Gastrocnemius medialis (tissue), 4 donors: ENCODE measurements around the gene ITGA2B. TPM values are rescaled to one million over a fixed set of nuclear protein-coding genes. Genes with fewer than 3 reads are reported as not detected.

ENCODE experiments used
- ATAC-seq, 2 donors: fragments of 150-250 bp; one replicate each; pipeline ENCODE4 v1.9.1; 2016
- DNase-seq, 2 donors: peaks; one replicate each; pipeline ENCODE4 v3.0.0-alpha.2; 2019
- H3K27ac ChIP-seq, 4 donors: fragments of 200-600 bp; sonication (generic); 1 replicate in 1 of 4; 2 replicates in 3 of 4; pipeline ENCODE4 v1.5.1; 2016 to 2018; ENCODE audit warnings: mild to moderate bottlenecking in 2 of 4, moderate library complexity in 1 of 4
- H3K27me3 ChIP-seq, 3 donors: fragments of 200-600 bp; sonication (generic) in 2 of 3; 1 replicate in 1 of 3; 2 replicates in 2 of 3; pipeline versions ENCODE4 v1.5.1 to v1.6.0; 2016 to 2019; ENCODE audit warnings: mild to moderate bottlenecking in 1 of 3, moderate library complexity in 1 of 3
- H3K36me3 ChIP-seq, 2 donors: fragments of 200-600 bp; sonication (generic) in 1 of 2; one replicate each; pipeline ENCODE4 v1.5.1; 2017 to 2018
- H3K4me1 ChIP-seq, 2 donors: fragments of 200-600 bp; sonication (generic) in 1 of 2; one replicate each; pipeline ENCODE4 v1.5.1; 2016 to 2017; ENCODE audit warnings: mild to moderate bottlenecking in 2 of 2
- H3K4me3 ChIP-seq, 4 donors: fragments of 200-600 bp; sonication (generic) in 3 of 4; 1 replicate in 1 of 4; 2 replicates in 3 of 4; pipeline ENCODE4 v1.5.1; 2016 to 2019; ENCODE audit warnings: mild to moderate bottlenecking in 2 of 4
- H3K9me3 ChIP-seq, 3 donors: fragments of 200-600 bp; sonication (generic) in 2 of 3; 1 replicate in 1 of 3; 2 replicates in 2 of 3; pipeline ENCODE4 v1.5.1; 2016 to 2019
- POLR2A ChIP-seq, 2 donors: fragments of 450-650 bp; IDR thresholded peaks; one replicate each; pipeline ENCODE4 v1.6.1; 2017; ENCODE audit warnings: antibody characterized with exemption in 2 of 2, mild to moderate bottlenecking in 2 of 2, moderate library complexity in 2 of 2
- in situ Hi-C, 4 donors: fragments of 200-750 bp; cut with MboI; loops; one replicate each; pipeline versions ENCODE4 v1.15.0 to v1.8.0; 2017; ENCODE audit warnings: low sequenced_read_pairs in 4 of 4
- intact Hi-C: fragments of 100-400 bp; cut with DNase I; formaldehyde crosslinking; loops from one replicate; pipeline ENCODE4 v1.15.1; 2023; ENCODE audit warnings: low total_unique reads
- total RNA-seq, 4 donors: library from RNA; depleted of rRNA; stranded (reverse); fragments of >200 nt; gene quantifications; one replicate each; pipeline versions ENCODE4 v1.1.0 to v1.2.3, GENCODE V29; 2016
- TF ChIP-seq, protein P1 (sequence below), 5 experiments: fragments of 450-650 bp in 3 of 5; fragments of 200-600 bp in 2 of 5; sonication (generic) in 2 of 5; IDR thresholded peaks in 4 of 5; conservative IDR thresholded peaks in 1 of 5; 1 replicate in 4 of 5; 2 replicates in 1 of 5; pipeline ENCODE4 v1.5.1; 2016 to 2019; ENCODE audit warnings: antibody characterized with exemption in 5 of 5, mild to moderate bottlenecking in 3 of 5, moderate library complexity in 3 of 5

The ITGA2B gene
- total RNA-seq, 4 donors from 2014 or later = 0.33 TPM; not detected in 3

- in situ Hi-C loops = no loop called here
- Histone ChIP-seq H3K9me3 (no peaks in the 10 kb centered on the region), H3K27me3 (no peaks in the 10 kb centered on the region), H3K36me3 (peaks cover 0 to 27% of the 10 kb centered on the region in 2 donors), H3K4me1 (no peaks in the 10 kb centered on the region), H3K4me3 (no peak overlapping the region), H3K27ac (no peak overlapping the region)
- no peak for ATAC-seq
- no peak for DNase-seq
- intact Hi-C loops = no loop called here
- TF ChIP-seq, protein P1, sequence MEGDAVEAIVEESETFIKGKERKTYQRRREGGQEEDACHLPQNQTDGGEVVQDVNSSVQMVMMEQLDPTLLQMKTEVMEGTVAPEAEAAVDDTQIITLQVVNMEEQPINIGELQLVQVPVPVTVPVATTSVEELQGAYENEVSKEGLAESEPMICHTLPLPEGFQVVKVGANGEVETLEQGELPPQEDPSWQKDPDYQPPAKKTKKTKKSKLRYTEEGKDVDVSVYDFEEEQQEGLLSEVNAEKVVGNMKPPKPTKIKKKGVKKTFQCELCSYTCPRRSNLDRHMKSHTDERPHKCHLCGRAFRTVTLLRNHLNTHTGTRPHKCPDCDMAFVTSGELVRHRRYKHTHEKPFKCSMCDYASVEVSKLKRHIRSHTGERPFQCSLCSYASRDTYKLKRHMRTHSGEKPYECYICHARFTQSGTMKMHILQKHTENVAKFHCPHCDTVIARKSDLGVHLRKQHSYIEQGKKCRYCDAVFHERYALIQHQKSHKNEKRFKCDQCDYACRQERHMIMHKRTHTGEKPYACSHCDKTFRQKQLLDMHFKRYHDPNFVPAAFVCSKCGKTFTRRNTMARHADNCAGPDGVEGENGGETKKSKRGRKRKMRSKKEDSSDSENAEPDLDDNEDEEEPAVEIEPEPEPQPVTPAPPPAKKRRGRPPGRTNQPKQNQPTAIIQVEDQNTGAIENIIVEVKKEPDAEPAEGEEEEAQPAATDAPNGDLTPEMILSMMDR (IDR thresholded peaks at IDR 0.05 in 4 of 5, conservative IDR thresholded peaks at IDR 0.05 in 1 of 5) = no peak
- TF ChIP-seq POLR2A (IDR thresholded peaks at IDR 0.05) = no peak
Observed at GRCh38 chr17:44355642-44356099, 33.8 kb downstream of the ITGA2B start.

DNA sequence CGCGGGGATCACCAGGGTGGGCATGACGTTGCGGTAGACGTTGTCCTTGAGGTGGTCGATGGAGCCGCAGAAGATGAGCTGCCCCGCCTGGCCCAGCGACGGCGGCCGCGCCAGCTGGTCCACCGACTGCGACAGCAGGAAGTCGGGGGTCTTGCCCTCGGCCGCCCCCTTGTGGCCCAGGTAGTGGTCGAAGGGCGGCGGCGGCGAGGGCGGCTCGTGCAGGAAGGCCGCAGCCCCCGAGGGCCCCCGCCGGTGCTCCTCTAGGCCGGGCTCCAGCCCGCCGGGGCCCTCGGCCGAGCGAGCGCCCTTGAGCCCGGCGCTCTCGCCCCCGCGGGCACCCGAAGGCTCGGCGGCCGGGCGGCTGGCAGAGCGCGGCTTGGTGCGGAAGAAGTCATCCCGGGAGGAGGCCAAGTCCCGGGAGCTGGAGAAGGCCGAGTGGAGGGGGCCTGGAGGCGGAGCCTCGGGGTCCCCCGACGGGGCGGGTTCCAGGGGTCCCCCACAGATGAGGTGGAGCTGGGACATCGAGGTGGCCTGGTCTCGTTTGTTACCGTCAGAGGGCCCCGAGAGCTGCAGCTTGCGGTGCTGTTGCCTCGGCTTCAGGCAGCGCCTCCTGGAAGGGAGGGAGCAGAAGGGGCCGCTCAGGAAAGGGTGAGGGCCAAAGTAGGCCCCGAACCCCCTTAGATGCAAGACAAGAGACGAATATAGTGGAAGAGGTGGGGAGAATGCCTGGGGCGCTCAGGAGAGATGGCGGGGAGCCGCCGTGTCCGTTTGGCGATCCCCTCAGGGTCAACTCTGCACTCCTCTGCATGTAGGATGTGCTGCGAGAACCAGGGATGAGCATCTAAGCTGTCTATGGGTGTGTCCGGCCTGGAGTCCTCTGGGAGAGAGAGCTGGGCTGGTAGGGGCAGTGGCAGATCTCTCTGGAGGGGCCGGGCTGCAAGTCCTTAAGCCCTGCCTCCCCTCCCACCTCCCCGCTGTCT, 34.6 kb downstream of the ITGA2B start:
- intact Hi-C loops (no loop called here), in situ Hi-C loops (no loop called here)
- TF ChIP-seq, protein P1 (IDR thresholded peaks at IDR 0.05 in 4 of 5, conservative IDR thresholded peaks at IDR 0.05 in 1 of 5) = peak in 2 of 5 experiments; percentile 31 to 60
- TF ChIP-seq POLR2A (IDR thresholded peaks at IDR 0.05) = no peak
- H3K27ac ChIP-seq = no peak overlapping the region
- no peak overlapping the region for H3K4me3 ChIP-seq
- ATAC-seq (no peak), DNase-seq (no peak)
- H3K27me3 ChIP-seq = no peaks in the 10 kb centered on the region
- H3K9me3 ChIP-seq = no peaks in the 10 kb centered on the region
- H3K4me1 ChIP-seq = no peaks in the 10 kb centered on the region
- peaks cover 0 to 35% of the 10 kb centered on the region in 2 donors for H3K36me3 ChIP-seq

GRCh38 chr17:44353672-44354331, 35.6 kb downstream of the ITGA2B start:
- in situ Hi-C loops (no loop called here), intact Hi-C loops (no loop called here)
- TF ChIP-seq, protein P1 (IDR thresholded peaks at IDR 0.05 in 4 of 5, conservative IDR thresholded peaks at IDR 0.05 in 1 of 5) = no peak
- no peak for TF ChIP-seq POLR2A (IDR thresholded peaks at IDR 0.05)
- Histone ChIP-seq H3K4me1 (no peaks in the 10 kb centered on the region), H3K27ac (no peak overlapping the region), H3K27me3 (no peaks in the 10 kb centered on the region), H3K36me3 (peaks cover 0 to 36% of the 10 kb centered on the region in 2 donors), H3K4me3 (peak overlapping the region in 3 of 4 donors; percentile 18 to 35 (median 33)), H3K9me3 (no peaks in the 10 kb centered on the region)
- DNase-seq (no peak), ATAC-seq (peak; percentile 18 to 28)

DNA sequence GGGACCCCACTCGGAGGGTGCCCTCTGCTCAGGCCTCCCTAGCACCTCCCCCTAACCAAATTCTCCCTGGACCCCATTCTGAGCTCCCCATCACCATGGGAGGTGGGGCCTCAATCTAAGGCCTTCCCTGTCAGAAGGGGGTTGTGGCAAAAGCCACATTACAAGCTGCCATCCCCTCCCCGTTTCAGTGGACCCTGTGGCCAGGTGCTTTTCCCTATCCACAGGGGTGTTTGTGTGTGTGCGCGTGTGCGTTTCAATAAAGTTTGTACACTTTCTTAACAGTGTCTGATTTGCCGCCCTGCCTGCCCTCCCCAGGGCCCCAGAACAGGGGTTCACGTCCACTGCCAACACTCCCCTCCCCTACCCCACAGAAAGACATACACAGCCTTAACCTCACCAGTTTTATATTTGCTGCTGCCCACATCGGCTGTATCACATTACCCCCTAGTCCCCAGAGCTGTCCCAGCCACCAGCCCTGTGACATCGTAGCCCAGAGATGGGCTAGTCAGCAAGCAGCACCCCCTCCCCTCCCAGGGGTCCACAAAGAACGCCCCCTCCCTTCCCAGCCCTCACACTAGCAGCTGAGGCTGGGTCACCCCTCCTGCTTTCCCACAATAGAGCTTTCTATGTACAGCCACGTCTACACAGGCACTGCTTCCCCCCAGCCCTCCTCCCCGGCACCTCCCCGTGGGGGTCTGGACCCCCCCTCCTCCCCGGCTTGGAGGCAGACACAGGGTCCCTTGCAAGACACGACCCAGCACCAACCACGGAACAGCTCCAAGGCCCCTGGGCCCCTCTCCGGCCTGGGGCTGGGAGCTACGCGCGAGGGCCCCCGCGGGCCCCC, 36.4 kb downstream of the ITGA2B start:
- Histone ChIP-seq H3K27me3 (no peaks in the 10 kb centered on the region), H3K4me3 (peak overlapping the region in 1 of 4 donors; percentile 35), H3K4me1 (no peaks in the 10 kb centered on the region), H3K27ac (no peak overlapping the region), H3K36me3 (peaks cover 0 to 36% of the 10 kb centered on the region in 2 donors), H3K9me3 (no peaks in the 10 kb centered on the region)
- no peak for DNase-seq
- in situ Hi-C loops = no loop called here
- no peak for ATAC-seq
- TF ChIP-seq POLR2A (IDR thresholded peaks at IDR 0.05) = no peak
- TF ChIP-seq, protein P1 (IDR thresholded peaks at IDR 0.05 in 4 of 5, conservative IDR thresholded peaks at IDR 0.05 in 1 of 5) = no peak
- intact Hi-C loops = no loop called here
